GM19240 (cell line): ENCODE results near the gene MLX.
"Not testable (repeated sequence)": the region's sequence is repeated elsewhere in the genome, so short reads cannot be mapped to it uniquely, and the experiment has no call there.

Experiments
- DNase-seq: peaks from one replicate; pipeline ENCODE4 v3.0.0; 2011; ENCODE audit warnings: low spot score; ENCODE audit not compliant: insufficient read length

MLX gene

GRCh38 chr17:42555122-42555622, 11.7 kb upstream of the MLX start:
- no peak for DNase-seq

DNA sequence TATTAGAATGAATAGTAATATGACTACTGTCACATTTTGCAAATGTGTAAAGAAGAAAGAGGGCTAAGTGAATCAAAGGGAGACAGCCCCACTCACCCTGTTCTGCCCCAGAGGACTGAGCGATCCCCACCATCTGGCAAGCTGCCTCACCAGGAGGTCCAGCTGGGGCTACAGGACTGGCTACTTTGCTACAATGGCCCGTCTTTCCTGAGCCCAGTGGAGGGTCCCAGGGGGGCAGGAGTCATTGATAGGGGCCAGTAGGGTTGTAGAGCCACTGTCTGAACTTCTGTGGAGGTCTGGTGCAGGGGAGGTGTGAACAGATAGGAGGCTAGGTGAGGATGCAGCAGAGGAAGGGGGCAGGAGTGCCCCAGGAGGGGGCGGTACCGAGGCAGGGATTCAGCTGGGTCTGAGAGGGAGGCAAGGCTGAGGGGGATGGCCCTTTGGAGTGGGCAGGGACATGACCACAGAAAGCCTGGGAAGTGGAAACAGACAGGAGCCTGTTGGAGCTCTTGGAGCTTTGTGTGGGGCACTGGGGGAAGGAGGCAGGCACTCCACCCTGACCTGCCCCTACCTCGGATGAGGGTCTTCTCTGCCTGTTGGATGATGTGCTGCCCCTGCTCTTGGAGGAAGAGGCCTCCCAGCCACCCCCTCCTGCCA, 10.8 kb upstream of the MLX start:
- not testable (repeated sequence) for DNase-seq

DNA sequence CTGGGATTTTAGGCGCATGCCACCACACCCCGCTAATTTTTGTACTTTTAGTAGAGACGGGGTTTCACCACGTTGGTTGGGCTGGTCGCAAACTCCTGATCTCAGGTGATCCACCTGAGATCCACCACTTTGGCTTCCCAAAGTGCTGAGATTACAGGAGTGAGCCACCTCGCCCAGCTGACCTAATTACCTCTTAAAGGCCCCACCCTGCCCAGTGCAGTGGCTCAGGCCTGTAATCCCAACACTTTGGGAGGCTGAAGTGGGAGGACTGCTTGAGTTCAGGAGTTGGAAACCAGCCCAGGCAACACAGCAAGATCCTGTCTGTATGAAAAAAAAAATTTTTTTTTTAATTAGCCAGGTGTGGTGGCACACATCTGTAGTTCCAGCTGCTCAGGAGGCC, 7.8 kb upstream of the MLX start:
- no peak for DNase-seq

DNA sequence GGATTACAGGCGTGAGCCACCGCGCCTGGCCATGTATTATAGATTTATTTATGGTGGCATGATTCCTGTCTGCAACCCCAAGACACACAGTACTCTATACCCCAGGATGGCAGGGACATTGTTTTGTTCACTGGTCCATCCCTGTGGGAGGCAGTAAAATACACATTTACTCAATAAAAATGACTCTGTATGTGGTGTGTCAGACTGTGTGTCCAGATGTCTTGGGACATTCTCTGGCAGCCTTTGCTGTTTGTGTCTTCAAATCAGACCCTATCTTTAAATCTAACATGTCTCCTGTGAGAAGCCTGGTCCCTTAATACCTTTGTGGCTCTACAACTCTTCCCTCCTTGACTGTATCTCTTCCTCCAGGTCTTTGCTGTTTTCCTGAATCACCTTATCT, 6.7 kb upstream of the MLX start:
- DNase-seq: no peak

DNA sequence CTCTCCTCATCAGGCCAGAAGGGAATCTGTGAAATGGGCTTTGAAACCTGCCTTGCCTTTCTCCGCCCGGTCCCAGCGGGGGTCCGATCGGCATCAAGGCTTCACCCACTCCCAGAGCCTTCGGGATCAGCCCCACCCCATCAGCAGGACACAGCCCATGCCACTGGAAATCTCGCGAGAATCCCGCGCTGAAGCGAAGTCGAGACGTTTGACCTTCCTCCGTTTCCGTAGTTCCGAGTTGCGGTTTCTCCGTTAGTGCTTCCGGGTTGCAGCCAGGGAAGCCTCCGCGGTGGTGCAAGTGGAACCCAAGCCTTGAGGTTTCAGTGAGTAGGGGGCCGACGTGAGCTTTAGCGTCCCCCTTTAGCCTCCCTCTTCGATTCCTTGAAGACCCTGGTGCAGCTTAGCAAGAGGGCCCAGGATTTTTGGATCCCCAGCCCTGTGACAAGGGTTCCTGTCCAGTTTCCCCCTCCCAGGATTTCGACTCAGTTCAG, 5.0 kb upstream of the MLX start, which contains the start of gene COASY:
Gene COASY (plus strand): TSS at position 252 of the 491 bp plus-strand sequence. CDS start 475 bp downstream, outside the sequence.
- peak; percentile 93 for DNase-seq

DNA sequence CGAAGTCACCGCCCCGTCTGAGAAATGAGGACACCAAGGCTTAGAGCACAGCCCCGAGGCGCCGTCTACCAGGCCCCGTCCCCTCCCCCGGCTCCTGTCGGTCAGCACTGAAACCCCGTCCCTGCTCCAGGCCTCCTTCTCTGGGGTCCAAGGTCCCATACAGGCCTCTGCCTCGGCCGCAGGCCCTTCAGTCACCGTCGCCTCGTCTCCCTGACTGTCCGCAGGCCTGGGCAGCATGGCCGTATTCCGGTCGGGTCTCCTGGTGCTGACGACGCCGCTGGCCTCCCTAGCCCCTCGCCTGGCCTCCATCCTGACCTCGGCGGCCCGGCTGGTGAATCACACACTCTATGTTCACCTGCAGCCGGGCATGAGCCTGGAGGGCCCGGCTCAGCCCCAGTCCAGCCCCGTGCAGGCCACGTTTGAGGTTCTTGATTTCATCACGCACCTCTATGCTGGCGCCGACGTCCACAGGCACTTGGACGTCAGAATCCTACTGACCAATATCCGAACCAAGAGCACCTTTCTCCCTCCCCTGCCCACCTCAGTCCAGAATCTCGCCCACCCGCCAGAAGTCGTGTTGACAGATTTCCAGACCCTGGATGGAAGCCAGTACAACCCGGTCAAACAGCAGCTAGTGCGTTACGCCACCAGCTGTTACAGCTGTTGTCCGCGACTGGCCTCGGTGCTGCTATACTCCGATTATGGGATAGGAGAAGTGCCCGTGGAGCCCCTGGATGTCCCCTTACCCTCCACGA, 4.3 kb upstream of the MLX start:
- no peak for DNase-seq

DNA sequence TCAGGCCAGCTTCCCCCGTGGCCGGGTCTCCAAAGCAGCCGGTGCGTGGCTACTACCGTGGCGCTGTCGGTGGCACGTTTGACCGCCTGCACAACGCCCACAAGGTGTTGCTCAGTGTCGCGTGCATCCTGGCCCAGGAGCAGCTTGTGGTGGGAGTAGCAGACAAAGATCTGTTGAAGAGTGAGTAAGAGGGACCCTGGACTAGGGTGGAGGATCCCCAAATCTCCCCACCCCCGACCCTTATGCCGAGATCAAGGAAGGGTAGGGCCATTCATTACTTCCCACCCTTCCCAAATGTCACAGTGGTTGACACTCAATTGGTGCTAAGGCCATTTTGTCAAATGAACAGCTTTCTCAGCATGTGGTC, 3.8 kb upstream of the MLX start:
- DNase-seq: no peak

DNA sequence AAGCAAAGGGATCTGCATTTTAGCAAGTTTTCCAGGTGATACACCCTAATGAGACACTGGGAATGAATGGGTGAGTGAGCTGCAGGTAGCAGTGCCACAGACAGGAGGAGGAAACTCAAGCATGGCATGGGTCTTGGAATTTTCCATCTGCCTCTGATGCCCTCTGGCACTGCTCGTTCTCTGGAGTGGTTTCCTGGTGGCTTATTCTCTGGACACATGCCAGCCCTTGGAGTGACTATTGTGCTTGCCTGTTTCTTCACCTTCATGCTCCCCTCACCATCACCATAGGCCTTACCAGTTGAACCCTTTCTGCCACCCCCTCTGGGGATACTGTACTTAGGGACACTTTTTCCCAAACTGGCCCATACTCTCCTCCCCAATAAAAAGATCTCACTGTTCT, 3.4 kb upstream of the MLX start:
- DNase-seq: no peak

- no peak for DNase-seq
These were observed 3.0 kb upstream of the MLX start for GRCh38 chr17:42563950-42564349.

DNA sequence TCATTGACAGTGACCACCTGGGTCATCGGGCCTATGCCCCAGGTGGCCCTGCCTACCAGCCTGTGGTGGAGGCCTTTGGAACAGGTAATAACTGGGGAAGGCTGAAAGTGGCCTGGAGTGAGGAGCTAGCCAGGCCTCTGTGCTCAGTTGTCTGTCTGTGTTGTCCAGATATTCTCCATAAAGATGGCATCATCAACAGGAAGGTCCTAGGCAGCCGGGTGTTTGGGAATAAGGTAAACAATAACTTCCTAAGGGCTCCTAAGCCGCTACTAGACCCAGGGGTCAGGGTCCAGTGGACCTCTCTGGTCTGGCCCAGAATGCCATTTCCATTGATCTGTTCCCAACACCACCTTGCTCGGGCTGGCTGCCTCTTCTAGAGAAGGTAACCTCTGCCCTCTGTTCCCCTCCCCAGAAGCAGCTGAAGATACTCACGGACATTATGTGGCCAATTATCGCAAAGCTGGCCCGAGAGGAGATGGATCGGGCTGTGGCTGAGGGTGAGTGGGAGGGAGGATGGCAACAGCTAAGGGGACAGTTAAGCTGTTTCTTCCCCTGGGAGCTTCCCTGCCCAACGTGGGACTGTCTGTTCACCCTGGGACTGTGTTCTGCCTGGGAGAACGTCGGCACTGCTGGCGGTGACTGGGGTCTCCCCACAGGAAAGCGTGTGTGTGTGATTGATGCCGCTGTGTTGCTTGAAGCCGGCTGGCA, 1.9 kb upstream of the MLX start:
- DNase-seq: no peak

DNA sequence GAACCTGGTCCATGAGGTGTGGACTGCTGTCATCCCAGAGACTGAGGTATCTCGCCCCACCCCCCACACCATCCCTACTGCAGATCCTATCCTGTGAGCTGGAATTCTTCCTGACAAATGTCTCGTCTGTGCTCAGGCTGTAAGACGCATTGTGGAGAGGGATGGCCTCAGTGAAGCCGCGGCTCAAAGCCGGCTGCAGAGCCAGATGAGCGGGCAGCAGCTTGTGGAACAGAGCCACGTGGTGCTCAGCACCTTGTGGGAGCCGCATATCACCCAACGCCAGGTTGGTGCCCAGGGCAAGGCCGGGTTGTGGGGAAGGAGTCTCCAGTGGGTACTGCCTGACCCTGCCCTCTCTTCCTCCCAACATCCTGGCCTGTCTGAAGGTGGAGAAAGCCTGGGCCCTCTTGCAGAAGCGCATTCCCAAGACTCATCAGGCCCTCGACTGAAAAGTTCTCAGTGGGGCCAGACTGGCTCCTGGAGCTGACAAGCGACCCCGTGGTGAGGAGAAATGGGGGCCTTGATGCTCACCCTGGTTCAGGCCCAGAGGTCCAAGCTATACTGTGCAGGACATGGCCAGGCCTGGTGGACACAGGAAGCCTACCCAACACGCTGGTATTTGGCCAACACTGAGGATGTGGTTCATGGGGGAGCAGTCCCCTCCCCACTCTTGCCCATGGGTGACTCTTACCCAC, 1.2 kb upstream of the MLX start:
- DNase-seq: no peak

DNA sequence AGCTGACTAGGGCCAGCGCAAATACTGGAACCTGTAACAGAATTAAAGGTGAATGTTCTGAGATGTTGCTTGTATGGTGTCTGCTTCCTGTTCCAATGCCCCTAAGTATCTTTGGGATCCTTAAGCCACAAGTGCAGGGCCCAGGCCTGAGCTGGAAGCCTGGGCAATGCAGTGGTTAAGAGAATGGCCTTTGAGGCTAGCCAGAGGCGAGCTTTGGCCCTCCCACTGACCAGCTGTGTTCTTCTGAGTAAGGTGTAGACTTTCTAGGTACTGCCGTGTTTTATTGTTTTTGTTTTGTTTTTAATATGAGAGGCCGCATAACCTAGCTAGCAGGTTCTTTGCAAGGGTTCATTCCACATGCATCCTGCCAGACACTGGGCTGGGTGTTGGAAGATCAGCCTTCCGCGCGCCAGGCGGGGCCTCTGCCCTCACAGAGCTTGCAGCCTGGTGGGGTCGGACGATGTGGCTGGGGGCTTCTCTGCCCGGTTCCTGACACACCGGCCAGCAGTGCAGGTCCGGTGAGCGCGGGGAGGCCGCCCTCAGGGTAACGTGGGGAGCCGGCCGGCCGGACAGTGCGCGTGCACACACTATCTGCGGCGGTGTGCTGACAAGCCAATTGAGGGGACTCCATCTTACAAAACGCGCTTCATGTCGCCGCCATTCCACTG, 551 bp upstream of the MLX start:
- no peak for DNase-seq

- no peak for DNase-seq
These were observed 1.6 kb downstream of the MLX start for GRCh38 chr17:42568341-42569111.

DNA sequence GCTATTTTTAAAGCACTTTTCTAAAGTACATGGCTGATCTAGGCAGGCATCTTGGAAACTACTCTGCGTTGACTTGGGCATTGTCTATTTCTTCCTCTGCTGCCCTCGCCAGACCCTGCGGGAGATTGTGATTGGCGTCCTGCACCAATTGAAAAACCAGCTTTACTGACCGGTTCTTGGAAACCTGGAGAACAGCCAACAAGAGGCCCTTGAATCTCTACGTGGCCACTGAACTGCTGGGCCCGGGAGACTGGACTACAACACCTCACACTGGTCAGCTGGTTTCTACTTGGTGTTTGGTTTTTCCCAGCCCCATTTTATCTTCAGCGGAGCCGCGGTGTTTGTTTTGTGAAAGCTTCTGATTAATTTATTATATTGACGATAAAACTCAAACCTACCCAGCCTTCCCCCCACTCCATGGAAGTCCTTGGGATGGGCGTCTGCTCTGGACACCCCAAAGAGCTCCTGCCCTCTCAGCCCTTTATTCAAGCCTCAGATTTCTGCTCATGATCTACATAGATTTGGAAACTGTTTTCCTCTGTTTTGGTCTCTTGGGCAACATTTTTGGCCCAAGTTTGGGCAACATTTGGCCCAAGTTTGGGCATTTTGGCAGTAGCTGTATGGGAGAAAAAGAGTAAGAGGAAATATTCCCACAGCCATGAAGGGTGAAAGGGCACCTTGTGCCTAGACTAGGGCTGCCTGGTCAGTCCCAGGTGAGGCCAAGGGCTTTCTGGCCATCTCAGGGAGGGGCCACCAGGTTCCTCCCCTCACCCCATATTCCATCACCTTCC, 4.7 kb downstream of the MLX start:
- no peak for DNase-seq

GRCh38 chr17:42573095-42573494, 6.2 kb downstream of the MLX start:
- no peak for DNase-seq

DNA sequence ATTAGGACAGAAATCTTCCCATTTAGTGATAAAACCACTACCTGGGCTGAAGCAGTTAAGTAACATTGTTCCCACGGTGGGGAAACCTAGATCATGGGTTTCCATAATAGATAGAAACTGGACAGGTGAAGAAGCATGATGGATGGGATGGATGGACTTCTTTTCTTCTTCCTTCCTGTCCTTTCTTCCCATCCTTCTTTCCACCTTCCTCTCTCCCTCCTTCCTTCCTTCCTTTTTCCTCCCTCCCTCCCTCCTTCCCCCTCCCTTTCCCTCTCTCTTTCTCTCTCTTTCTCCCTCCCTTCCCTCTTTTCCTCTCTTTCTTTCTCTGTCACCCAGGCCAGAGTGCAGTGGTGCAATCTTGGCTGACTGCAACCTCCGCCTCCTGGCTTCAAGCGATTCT, 7.6 kb downstream of the MLX start:
- no peak for DNase-seq

- no peak for DNase-seq
These were observed 10.2 kb downstream of the MLX start for GRCh38 chr17:42577140-42577531.

GRCh38 chr17:42577532-42578281, 10.8 kb downstream of the MLX start, which contains the start of gene PSMC3IP:
Gene PSMC3IP (minus strand): TSS chr17:42577729. CDS start chr17:42577686, 43 bp downstream.
- peak; percentile 95 for DNase-seq
